ENCODE data around the gene ALOX12.
"Not testable (repeated sequence)": the region's sequence is repeated elsewhere in the genome, so short reads cannot be mapped to it uniquely, and the experiment has no call there.

GRCh38 chr17:7046725-7047397 is 51.0 kb downstream of the ALOX12 start:
- not testable (repeated sequence) for TF ChIP-seq FOXP2 (optimal IDR thresholded peaks at IDR 0.05; ENCODE audit: control extremely low read depth, extremely low read length, insufficient read depth); POLR2AphosphoS5 (IDR thresholded peaks at IDR 0.05; ENCODE audit: borderline replicate concordance, low read depth, low read length); EZH2 (IDR thresholded peaks at IDR 0.05)
